Osteoblast (primary cell): ENCODE measurements around the gene ABCA13. TPM values are rescaled to one million over a fixed set of nuclear protein-coding genes. Genes with fewer than 3 reads are reported as not detected.

Experiments
- DNase-seq: peaks from one replicate; pipeline ENCODE4 v3.0.0; 2011; ENCODE audit warnings: low spot score, mixed read lengths; ENCODE audit not compliant: insufficient read length; ENCODE audit errors: missing footprints
- H2AFZ ChIP-seq: 2 replicates; pipeline ENCODE4 v1.6.0; 2011; ENCODE audit warnings: mild to moderate bottlenecking, low read length
- H3K27ac ChIP-seq: 2 replicates; pipeline ENCODE4 v1.5.1; 2011; ENCODE audit warnings: mild to moderate bottlenecking, low read depth, low read length, moderate library complexity
- H3K27me3 ChIP-seq: 2 replicates; pipeline ENCODE4 v1.6.0; 2012; ENCODE audit warnings: mild to moderate bottlenecking, control low read depth, inconsistent platforms, low read length, moderate library complexity; ENCODE audit not compliant: insufficient read depth
- H3K36me3 ChIP-seq: 2 replicates; pipeline ENCODE4 v1.5.1; 2011; ENCODE audit warnings: mild to moderate bottlenecking, low read length, control low read depth, moderate library complexity; ENCODE audit not compliant: insufficient read depth
- H3K4me1 ChIP-seq: 2 replicates; pipeline ENCODE4 v1.5.1; 2011; ENCODE audit warnings: mild to moderate bottlenecking, low read length, control low read depth, moderate library complexity; ENCODE audit not compliant: insufficient read depth
- H3K4me2 ChIP-seq: 2 replicates; pipeline ENCODE4 v1.6.0; 2011; ENCODE audit warnings: mild to moderate bottlenecking, low read length; ENCODE audit not compliant: insufficient read depth
- H3K4me3 ChIP-seq: fragments of 200-600 bp; sonication (generic); 3 replicates; pipeline ENCODE4 v1.5.1; 2012; ENCODE audit warnings: mild to moderate bottlenecking, low read length, inconsistent platforms; ENCODE audit not compliant: insufficient read depth
- H3K79me2 ChIP-seq: 2 replicates; pipeline ENCODE4 v1.6.0; 2012; ENCODE audit warnings: mild to moderate bottlenecking, low read length, control low read depth, inconsistent platforms; ENCODE audit not compliant: insufficient read depth
- H3K9me3 ChIP-seq: 2 replicates; pipeline ENCODE4 v1.5.1; 2011; ENCODE audit warnings: low read depth, low read length, control low read depth
- H4K20me1 ChIP-seq: 2 replicates; pipeline ENCODE4 v1.6.0; 2012; ENCODE audit warnings: mild to moderate bottlenecking, low read length, control low read depth; ENCODE audit not compliant: insufficient read depth
- CTCF ChIP-seq: IDR thresholded peaks from 2 replicates; pipeline ENCODE4 v1.5.1; 2011; ENCODE audit warnings: mild to moderate bottlenecking, low read depth, low read length, moderate library complexity; ENCODE audit errors: extremely low read depth
- total RNA-seq: library from RNA; depleted of rRNA; stranded (reverse); fragments of >200 nt; gene quantifications from 2 replicates; pipeline ENCODE4 v1.2.3, GENCODE V29; 2012

Gene ABCA13
- total RNA-seq, 1 donor: 3.6 TPM

GRCh38 chr7:48262606-48263310, 91.5 kb downstream of the ABCA13 start:
- H3K9me3 ChIP-seq: no peaks in the 10 kb centered on the region
- no peak overlapping the region for H2AFZ ChIP-seq
- H3K79me2 ChIP-seq: no peaks in the 10 kb centered on the region
- H3K4me2 ChIP-seq: no peak overlapping the region
- H3K27me3 ChIP-seq: no peaks in the 10 kb centered on the region
- H3K36me3 ChIP-seq: no peaks in the 10 kb centered on the region
- H4K20me1 ChIP-seq: no peaks in the 10 kb centered on the region
- TF ChIP-seq CTCF: no peak
- no peak overlapping the region for H3K27ac ChIP-seq
- DNase-seq: no peak
- no peaks in the 10 kb centered on the region for H3K4me1 ChIP-seq
- no peak overlapping the region for H3K4me3 ChIP-seq

- no peak for DNase-seq
- Histone ChIP-seq H3K4me3 (no peak overlapping the region), H3K4me2 (no peak overlapping the region), H3K27ac (no peak overlapping the region), H3K36me3 (no peaks in the 10 kb centered on the region), H2AFZ (no peak overlapping the region), H3K9me3 (no peaks in the 10 kb centered on the region), H3K4me1 (no peaks in the 10 kb centered on the region), H3K27me3 (no peaks in the 10 kb centered on the region), H4K20me1 (no peaks in the 10 kb centered on the region), H3K79me2 (no peaks in the 10 kb centered on the region)
- no peak for TF ChIP-seq CTCF
Measured at GRCh38 chr7:48263311-48263650, 92.0 kb downstream of the ABCA13 start.

- no peak overlapping the region for H2AFZ ChIP-seq
- no peak overlapping the region for H3K27ac ChIP-seq
- no peaks in the 10 kb centered on the region for H3K4me1 ChIP-seq
- no peak for TF ChIP-seq CTCF
- no peak overlapping the region for H3K4me2 ChIP-seq
- no peak for DNase-seq
- no peaks in the 10 kb centered on the region for H3K27me3 ChIP-seq
- H3K36me3 ChIP-seq: no peaks in the 10 kb centered on the region
- no peaks in the 10 kb centered on the region for H3K9me3 ChIP-seq
- no peaks in the 10 kb centered on the region for H3K79me2 ChIP-seq
- H3K4me3 ChIP-seq: no peak overlapping the region
- H4K20me1 ChIP-seq: no peaks in the 10 kb centered on the region
Measured at GRCh38 chr7:48269066-48269465, 97.8 kb downstream of the ABCA13 start.

GRCh38 chr7:48274662-48275061, 103.4 kb downstream of the ABCA13 start:
- H3K36me3 ChIP-seq: no peaks in the 10 kb centered on the region
- H3K4me2 ChIP-seq: no peak overlapping the region
- H4K20me1 ChIP-seq: no peaks in the 10 kb centered on the region

More at GRCh38 chr7:48274662-48275061, 103.4 kb downstream of the ABCA13 start:
- Histone ChIP-seq H3K79me2 (no peaks in the 10 kb centered on the region), H3K27ac (no peak overlapping the region), H3K9me3 (no peaks in the 10 kb centered on the region), H3K4me3 (no peak overlapping the region), H3K27me3 (no peaks in the 10 kb centered on the region), H3K4me1 (peaks cover 2% of the 10 kb centered on the region), H2AFZ (no peak overlapping the region)
- no peak for TF ChIP-seq CTCF
- DNase-seq: no peak
